SIG-M5 treated with dmso at 0.1 percent for 504 hours (cell line): ENCODE results near the gene FGD3.
"Not testable (repeated sequence)": the region's sequence is repeated elsewhere in the genome, so short reads cannot be mapped to it uniquely, and the experiment has no call there.

ENCODE experiments used
- DNase-seq: peaks from one replicate; lab custom pipeline; 2025; ENCODE audit not compliant: unreplicated experiment; lab: John Stamatoyannopoulos, UW

FGD3 gene

DNA sequence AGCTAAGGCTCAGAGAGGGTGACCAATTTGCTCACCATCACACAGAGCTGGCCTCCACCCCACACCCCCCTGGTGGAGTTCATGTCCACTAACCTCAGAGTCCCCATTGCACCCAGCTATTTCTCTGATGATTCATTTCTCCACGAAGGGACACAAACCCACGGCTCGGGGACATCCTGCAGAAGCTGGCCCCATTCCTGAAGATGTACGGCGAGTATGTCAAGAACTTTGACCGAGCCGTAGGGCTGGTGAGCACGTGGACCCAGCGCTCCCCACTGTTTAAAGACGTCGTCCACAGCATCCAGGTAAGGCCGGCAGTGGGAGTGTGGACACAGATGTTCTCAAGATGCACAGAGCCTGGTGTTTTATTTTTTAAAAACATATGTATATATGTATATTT is 58.6 kb downstream of the FGD3 start:
- DNase-seq = no peak

DNA sequence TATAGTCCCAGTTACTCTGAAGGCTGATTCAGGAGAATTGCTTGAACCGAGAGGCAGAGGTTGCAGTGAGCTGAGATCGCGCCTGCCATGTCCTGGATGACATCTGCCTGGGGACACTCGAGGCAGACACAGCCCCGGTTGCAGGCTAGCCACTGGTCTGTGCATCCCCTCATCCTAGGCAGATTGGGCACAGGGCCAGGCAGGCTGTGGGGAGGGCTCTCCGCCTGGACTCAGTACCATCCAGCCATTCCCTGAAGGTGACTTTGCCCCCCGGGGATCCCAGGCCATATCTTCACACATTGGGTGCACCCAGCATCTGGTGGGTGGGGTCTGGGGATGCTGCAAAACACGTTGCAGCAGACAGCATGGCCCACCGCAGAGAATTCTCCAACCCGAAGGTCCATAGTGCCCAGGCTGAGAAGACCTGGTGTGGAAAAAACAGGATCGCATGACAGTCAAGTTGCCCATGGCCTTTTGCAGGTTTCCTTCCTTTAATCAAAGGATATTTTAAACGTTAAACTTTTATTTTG is 60.3 kb downstream of the FGD3 start:
- no peak for DNase-seq

DNA sequence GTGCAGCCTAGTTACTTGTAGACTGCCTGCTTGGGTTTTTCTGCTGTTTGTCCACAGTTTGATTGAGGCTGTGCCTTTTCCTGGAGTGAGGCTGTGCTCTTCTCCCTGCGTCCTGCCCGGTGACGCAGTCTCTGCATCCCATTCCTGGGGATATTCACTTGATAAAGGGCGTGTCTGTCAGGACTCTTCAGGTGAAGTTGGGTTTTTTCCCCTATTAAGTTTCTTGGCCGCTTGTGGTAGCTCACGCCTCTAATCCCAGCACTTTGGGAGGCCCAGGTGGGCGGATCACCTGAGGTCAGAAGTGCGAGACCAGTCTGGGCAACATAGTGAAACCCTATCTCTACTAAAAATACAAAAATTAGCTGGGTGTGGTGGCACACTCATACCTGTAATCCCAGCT is 61.1 kb downstream of the FGD3 start:
- no peak for DNase-seq

DNA sequence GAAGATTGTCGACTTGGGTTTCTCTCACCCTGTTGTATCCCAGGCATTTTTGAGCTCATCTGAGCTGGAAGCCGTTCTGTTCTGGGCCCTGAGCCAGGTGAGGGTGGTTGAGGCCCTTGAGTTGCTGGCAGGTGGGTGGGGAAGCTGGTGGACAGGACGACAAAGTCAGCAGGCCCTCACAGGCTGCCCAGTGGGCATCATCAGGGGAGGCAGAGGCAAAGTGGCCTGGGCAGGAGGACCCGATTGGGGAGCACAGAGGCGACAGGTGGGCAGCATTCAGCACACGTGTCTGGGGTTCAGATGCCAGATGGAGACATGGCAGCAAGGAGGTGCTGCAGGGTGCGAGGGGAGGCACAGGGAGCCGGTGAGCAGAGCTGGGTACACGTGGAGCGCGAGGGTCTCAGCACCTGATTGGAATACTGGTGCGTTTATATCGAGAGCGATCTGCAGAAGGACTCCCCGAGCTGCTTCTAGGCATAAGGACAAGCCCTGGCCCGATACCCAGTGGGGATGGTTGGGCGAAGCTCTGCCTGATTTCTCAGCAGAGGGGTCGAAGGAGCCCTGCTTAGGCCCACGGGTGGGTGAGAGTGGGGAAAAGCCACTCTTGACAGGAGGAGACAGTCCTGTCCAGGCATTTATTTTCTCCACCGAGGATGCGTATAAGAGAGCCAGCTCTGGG is 62.2 kb downstream of the FGD3 start:
- no peak for DNase-seq

DNA sequence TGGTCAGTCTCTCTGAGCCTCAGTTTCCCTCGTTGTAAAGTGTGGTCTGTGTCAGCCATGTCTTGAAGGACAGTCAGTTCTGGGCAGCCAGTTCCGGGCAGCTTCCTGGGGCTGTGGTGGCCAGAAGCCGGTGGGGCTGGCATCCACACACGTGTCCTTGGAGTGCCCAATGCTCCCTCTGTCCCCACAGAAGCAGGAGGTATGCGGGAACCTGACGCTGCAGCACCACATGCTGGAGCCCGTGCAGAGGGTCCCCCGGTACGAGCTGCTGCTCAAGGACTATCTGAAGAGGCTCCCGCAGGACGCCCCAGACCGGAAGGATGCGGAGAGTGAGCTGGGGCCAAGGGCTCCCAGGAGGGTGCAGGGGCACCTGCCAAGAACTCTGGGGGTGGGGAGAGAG is 62.7 kb downstream of the FGD3 start:
- DNase-seq = no peak

DNA sequence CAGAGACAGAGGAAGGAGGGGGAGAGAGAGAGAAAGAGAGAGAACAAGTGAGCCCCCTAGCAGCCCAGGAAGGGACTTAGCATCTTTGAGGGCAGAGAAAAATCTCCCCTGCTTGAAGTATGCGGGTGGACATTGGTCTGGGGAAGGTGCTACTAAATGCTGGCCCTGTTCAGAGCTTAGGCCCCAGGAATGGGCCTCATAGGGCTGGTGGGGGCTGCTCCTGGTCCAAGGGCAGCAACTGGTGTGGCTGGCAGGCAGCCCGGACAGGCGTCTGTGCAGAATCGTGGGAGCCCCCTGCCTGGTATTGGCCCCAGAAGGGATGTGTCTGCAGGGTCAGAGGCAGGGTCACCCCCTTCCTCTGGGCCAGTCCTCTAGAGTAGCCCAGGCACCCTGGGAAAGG is 63.4 kb downstream of the FGD3 start:
- DNase-seq = no peak

DNA sequence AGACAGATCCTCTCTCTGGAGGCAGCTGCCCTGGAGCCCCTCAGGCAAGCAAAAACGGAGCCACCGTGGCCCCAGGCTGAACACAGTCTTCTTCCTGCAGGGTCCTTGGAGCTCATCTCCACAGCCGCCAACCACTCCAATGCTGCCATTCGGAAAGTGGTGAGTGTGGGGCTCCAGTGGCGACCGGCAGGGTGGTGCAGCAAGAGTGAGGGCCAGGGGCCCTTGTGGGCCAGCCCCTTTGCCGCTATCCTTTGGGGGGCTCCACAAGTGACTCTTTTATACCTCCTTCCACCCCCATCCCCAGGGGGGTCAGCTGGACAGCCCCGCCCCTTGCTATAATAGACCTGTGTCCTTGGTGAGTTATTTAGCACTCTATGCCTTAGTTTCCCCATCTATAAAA is 63.8 kb downstream of the FGD3 start:
- no peak for DNase-seq

DNA sequence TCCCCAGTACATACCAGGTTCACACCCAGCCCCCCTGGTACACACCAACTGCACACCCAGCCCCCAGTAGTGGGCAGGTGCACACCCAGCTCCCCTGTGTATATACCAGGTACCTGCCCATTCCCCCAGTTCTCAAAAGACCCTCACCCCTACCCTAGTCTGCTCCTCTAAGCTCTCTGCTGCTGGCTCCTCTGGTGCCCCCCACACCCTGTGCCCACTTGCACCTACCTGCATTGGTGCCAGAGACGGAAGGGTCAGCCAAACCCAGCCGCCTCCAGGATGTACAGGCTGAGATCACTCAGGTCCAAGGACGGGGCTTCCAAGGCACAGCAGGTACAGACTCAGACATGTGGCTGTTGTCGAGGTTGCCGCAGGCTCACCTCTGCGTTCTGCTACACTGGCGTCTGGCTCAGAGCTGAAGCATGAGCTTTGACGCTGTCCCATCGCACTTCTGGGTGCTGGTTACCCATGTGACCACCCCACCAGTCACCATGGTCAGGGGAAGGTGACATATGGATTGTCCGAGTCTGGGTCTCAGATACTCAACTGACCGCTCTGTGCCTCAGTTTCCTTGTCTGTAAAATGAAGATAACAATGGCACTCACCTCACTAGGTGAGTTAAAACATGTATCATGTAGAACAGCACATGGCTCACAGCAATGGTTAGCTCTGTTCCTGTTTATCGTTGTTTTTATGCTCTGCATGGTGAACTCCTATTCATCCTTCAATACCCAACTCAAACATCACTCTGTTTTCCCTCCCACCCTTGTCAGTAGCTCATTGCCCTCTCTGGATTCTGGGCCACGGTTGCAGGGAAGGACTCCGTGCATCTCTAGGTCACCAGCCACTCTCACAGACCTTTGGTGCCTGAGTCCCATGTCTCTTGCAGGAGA is 65.9 kb downstream of the FGD3 start:
- DNase-seq = no peak

DNA sequence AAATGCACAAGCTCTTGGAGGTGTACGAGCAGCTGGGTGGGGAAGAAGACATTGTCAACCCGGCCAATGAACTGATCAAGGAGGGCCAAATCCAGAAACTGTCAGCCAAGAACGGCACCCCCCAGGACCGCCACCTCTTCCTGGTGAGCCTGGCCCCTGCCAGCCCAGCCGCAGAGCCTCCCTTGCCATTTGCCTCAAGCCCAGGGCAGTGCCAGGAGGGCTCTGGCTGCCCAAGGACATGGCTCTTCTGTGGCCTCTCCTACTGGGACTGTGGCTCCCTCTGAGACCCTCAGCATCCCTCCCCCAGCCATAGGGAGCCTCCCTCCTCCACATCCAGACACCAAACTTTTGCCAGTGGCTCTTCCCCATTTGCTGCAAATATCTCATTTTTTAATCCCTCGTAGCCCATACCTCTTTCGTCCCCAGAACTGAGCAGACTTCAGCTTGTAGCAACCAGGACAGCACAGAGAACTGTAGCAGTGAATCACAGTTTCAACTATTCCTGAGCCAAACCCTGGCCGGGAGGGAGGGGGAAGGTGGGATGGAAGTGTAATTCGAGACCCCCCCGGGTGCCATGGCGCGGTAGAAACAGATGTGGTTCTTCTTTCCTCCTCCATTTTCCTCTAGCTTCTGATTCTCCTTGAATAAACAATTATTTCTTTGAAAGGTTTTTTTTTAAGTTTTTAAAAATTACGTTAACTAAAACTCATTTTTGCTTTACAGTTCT is 66.7 kb downstream of the FGD3 start:
- DNase-seq = no peak

DNA sequence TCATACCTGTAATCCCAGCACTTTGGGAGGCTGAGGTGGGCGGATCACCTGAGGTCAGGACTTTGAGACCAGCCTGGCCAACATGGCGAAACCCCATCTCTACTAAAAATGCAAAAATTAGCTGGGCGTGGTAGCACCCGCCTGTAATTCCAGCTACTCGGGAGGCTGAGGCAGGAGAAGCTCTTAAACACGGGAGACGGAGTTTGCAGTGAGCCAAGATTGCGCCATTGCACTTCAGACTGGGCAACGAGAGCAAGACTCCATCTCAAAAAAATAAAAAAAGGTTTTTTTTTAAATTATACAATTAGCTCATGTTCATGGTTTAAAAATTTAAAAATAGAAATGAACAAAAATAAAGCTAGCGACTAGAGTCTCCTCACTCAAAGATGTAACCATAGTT is 67.9 kb downstream of the FGD3 start:
- DNase-seq = not testable (repeated sequence)

DNA sequence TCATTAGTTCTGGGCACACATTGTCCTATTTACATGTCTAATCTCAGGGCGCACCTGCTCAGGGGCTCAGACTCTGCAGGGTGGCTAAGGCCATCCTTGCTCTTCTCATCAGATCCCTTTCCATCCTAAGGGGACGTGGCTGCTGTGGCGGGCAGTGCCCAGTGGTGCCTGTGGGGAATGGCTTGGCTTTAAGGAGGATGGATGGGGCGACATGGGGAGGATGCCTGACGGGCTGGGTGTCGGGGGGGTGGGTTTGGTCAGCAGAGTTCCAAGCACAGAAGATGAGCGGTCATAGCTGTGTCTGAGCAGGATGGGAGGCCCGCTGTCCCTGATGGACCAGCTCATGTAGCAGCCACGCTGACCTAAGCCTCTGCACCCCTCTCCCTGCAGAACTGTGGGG is 70.3 kb downstream of the FGD3 start:
- no peak for DNase-seq

DNA sequence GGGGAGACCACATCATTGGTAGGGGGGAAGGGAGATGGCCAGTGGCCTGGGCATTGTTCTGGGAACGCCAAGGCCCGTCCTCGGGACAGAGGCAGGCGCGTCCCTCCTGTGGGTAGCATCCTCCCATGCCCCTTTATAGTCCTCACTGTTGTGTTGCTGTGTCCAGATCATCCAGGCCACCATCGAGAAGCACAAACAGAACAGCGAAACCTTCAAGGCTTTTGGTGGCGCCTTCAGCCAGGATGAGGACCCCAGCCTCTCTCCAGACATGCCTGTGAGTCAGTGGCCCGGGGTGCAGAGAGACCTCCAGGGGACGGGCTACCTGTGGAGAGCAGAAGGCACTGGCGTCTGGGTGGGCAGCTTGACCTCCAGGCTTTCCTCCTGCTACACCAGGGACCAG is 72.8 kb downstream of the FGD3 start:
- no peak for DNase-seq

DNA sequence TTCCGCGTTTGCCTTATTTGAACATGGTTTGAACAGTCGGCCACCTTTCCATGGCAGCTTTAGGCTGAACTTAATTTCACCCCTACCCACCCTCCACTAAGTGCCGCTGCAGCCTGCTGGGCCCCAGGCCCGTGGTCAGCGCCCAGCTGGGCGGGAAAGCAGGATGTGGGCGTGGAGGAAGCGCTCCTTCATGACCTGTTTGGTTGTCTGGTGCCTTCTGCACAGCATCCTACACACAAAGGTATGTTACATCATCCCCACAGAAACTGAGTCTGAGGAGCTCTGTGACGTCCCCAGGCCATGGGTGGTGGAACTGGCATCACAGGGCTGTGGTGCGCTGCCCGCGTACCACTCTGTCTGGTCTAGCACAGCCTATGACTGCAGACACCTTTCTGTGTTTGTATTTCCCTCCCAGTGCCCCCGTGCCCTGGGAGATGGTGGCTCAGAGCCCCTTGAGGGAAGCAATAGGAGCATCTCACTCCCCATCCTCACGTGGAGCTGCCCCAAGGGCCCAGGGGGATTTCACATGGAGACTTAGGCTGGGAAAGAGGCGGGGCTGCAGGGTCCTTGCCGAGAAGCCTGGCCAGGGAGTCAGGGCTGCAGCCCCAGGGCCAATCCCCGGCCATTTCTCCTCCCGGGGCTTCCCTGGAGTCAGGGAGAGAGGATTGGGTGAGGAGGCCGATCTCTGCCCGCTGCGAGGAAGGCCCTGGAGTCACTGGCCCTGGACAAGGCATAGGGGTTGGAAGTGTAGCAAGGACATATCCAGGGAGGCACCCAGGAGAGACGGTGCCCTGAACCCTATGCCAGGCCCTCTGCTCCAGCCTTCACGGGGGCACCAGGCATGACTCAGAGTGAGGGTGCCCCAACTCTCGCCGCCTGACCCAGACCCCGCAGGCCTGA is 73.7 kb downstream of the FGD3 start:
- DNase-seq = peak; percentile 19

DNA sequence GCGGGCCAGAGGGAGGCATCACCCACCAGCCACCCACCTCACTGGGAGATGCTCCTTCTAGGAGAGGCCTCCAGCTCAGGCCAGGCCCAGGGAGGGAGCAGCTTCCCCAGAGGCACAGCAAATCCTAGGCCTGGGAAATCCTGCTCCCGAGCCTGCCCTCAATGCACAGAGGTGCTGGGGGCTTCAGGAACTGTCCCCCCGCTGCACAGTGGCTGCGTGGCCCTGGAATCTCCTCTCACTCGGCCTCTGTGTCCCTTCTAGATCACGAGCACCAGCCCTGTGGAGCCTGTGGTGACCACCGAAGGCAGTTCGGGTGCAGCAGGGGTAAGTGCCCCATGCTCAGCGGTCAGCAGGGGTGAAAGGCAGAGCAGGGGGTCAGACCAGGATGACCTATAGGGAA is 74.7 kb downstream of the FGD3 start:
- no peak for DNase-seq

DNA sequence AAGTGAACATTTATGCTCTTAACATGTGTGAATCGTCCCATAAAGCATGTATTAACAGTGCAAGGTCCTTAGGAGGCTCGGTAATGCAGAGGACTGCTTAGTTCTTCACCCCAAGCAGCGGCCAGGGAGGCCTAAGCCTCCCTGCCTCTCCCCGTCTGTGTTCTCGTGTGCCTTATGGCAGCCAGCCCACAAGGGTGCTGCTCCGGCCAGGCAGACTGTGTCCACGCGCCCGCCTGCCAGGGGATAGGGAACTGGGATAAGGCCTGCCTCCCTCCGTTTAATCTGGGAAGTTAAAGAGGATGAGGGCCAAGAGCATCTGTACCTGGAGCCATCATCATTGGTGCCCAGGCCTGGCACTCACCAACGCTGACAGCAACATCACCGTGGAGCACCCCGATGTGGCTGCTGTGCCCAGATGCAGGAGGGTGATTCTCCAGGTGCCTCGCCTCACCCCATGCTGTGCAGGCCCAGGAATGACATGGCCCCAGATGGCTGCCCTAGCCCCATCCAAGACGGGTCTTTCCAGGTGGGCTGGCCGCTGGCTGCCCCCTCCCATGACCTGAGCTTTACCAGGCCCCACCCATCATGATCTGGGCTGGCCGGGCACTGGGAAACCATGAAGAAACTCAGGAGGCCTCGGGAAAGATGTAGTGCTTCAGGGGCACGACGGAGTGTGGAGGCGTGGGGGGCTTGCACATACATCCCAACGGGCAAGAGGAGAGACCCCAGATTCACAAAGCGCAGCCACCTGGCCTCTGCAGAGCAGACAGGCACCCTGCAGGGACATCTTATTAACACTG is 75.6 kb downstream of the FGD3 start:
- no peak for DNase-seq

DNA sequence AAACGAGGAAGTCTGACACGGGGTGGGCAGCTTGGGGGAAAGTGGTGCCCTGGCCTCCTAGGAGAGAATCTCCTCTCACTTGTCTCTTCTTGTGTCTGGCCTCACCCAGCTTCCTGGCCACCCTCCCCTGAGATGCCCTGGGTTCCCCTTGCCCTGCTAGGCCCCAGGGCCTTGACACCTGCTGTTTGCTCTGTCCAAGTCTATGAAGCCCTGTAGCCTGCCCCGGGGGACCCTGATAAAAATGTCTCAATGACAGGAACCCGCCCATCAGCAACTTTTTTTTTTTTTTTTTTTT is 76.1 kb downstream of the FGD3 start:
- no peak for DNase-seq

DNA sequence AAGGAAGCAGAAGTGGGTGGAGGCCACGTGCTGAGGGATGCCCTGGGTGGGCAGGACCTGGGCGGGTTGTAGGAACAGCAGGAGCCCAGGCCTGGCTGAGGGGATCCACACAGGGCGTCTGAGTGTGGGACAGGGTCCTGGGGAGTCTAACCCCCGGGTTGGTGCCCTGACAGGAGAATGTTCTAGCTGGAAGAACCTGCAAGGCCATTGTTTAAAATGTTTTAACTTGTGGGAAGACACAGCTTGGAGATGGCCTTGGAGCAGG is 77.3 kb downstream of the FGD3 start:
- no peak for DNase-seq

DNA sequence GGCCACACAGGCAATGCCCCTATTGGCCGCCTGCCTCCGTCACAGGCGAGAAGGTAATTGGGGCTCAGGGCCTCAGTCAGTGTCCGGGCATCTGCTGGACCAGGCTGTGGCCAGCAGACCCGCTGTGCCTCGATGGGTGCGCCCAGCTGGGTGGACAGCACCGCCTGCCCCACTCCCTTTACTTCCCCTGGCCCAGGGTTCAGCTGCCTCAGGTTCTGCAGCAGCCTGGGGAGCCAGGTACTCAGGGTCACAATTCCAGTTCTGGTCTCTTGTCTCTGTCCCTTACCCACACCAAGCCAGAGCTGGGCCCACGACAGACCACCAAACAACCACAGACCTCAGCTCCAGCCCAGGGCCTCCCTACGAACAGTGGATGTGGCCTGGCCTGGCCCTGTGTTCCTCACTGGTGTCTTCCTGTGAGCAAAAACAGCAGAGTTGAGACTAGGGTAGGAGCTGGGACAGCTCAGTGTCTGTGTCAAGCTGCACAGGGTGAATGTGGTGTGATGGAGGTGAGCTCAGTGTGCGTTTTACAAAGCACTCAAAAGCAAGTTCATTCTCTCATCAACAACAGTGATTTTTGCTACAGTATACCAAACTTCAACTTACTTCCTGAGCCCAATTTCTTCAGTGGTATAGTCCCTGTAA is 77.8 kb downstream of the FGD3 start:
- no peak for DNase-seq

DNA sequence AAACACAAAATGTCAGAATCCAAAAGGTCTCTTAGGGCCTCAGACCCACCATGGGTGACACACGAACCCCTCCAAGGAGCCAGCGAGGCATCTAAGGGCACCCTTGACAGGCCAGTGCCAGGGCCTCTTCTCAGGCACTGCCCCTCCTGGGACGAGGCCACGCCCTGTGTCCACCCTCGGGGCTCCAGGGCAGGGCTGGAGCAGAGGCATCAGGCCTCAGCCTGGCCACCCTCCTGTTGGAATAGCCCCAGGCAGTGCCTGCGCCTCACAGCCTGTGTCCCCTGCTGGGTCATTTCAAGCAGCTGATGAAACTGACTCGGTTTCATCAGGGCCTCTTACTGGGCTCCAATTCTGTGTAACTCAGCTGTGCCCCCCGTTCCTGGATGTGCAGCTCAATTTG is 78.4 kb downstream of the FGD3 start:
- no peak for DNase-seq

DNA sequence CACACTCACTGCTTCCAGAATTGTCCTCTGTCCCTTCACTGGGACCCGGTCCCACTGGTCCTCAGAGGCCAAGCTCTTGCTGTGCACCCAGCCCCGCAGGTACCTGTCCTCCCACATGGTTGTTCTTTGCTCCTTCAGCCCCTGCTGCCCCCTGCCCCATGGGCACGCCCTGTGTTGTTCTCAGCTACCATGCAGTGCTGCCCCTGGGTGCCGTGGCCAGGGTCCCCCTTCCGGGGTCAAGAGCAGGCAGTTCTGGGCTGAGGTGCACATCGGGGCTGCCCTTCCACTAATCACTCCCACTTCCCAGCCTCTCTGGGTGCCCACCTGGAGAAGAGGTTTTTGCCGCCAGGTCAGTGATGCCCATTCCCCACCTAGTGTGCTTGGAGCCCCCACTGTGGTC is 79.3 kb downstream of the FGD3 start:
- no peak for DNase-seq
